Neural crest cell (in vitro differentiated cells): ENCODE measurements around the gene HOXB2. TPM values are rescaled to one million over a fixed set of nuclear protein-coding genes. Genes with fewer than 3 reads are reported as not detected.

Experiments
- DNase-seq: peaks from one replicate; pipeline ENCODE4 v3.0.0; 2021; ENCODE audit warnings: low read depth, mixed read lengths, low spot score
- H3K27ac Mint-ChIP-seq: one replicate; pipeline ENCODE4 v1.8.0; 2021; ENCODE audit warnings: mild to moderate bottlenecking, mixed read lengths; ENCODE audit not compliant: unreplicated experiment
- H3K27me3 Mint-ChIP-seq: 2 replicates; pipeline ENCODE4 v1.8.0; 2021; ENCODE audit warnings: low read depth, mild to moderate bottlenecking, mixed read lengths
- H3K36me3 Mint-ChIP-seq: 2 replicates; pipeline ENCODE4 v1.8.0; 2021; ENCODE audit warnings: low read depth, mild to moderate bottlenecking, mixed read lengths
- H3K4me1 Mint-ChIP-seq: 2 replicates; pipeline ENCODE4 v1.8.0; 2021; ENCODE audit warnings: mixed read lengths
- H3K4me3 Mint-ChIP-seq: one replicate; pipeline ENCODE4 v1.8.0; 2021; ENCODE audit warnings: mild to moderate bottlenecking, mixed read lengths
- H3K9me3 Mint-ChIP-seq: 2 replicates; pipeline ENCODE4 v1.8.0; 2021; ENCODE audit warnings: mixed read lengths
- total RNA-seq: library from RNA; stranded (reverse); gene quantifications from 2 replicates; pipeline ENCODE4 v1.2.1, GENCODE V29; 2021
- TF ChIP-seq, protein P1 (sequence below): fragments of 200-600 bp; sonication (generic); conservative IDR thresholded peaks from 2 replicates; pipeline ENCODE4 v1.5.0; 2021; ENCODE audit warnings: antibody characterized with exemption, mild to moderate bottlenecking

The HOXB2 gene
- total RNA-seq, 1 donor from 2014 or later, result 60.0 TPM

GRCh38 chr17:48500435-48501426 is 44.2 kb downstream of the HOXB2 start:
- H3K4me1 Mint-ChIP-seq, result no peaks in the 10 kb centered on the region
- no peak overlapping the region for H3K4me3 Mint-ChIP-seq
- TF ChIP-seq, protein P1, sequence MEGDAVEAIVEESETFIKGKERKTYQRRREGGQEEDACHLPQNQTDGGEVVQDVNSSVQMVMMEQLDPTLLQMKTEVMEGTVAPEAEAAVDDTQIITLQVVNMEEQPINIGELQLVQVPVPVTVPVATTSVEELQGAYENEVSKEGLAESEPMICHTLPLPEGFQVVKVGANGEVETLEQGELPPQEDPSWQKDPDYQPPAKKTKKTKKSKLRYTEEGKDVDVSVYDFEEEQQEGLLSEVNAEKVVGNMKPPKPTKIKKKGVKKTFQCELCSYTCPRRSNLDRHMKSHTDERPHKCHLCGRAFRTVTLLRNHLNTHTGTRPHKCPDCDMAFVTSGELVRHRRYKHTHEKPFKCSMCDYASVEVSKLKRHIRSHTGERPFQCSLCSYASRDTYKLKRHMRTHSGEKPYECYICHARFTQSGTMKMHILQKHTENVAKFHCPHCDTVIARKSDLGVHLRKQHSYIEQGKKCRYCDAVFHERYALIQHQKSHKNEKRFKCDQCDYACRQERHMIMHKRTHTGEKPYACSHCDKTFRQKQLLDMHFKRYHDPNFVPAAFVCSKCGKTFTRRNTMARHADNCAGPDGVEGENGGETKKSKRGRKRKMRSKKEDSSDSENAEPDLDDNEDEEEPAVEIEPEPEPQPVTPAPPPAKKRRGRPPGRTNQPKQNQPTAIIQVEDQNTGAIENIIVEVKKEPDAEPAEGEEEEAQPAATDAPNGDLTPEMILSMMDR, result no peak
- H3K36me3 Mint-ChIP-seq, result no peaks in the 10 kb centered on the region
- H3K27ac Mint-ChIP-seq, result no peak overlapping the region
- DNase-seq, result no peak
- no peaks in the 10 kb centered on the region for H3K9me3 Mint-ChIP-seq
- peaks cover 94% of the 10 kb centered on the region for H3K27me3 Mint-ChIP-seq

DNA sequence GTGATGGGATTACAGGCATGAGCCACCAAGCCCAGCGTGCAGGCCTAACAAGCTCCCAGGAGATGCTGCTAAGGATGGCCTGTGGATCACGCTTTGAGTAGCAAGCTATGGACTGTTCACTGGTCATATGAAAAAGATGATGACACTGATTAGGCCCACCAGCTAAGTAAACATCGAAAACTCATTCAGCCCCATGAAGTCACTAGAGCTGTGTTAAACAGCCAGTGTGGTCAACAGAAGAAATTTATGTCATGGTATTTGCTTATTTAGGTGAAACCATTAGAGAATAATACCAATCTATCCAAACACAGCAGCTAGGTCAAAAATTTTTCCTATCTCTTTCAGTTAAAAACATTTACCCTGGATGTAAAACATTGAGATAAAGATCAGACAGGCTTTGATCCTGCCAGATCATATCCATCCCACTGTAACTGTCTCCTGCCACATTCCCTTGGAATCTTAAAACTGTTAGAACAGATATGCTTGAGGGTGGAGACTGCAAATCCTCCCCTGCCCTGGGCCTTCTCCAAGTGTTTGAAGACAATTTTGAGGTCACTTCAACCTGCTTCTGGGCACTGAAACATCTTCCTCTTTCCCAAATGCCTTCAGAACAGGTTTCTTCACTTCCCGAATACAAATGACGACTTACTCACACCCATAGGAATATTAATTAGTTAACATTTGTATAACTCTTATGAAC is 45.0 kb downstream of the HOXB2 start:
- Mint-ChIP-seq H3K27ac (no peak overlapping the region), H3K4me3 (no peak overlapping the region), H3K27me3 (peaks cover 95% of the 10 kb centered on the region), H3K9me3 (no peaks in the 10 kb centered on the region), H3K36me3 (no peaks in the 10 kb centered on the region), H3K4me1 (no peaks in the 10 kb centered on the region)
- no peak for DNase-seq
- TF ChIP-seq, protein P1, result no peak

DNA sequence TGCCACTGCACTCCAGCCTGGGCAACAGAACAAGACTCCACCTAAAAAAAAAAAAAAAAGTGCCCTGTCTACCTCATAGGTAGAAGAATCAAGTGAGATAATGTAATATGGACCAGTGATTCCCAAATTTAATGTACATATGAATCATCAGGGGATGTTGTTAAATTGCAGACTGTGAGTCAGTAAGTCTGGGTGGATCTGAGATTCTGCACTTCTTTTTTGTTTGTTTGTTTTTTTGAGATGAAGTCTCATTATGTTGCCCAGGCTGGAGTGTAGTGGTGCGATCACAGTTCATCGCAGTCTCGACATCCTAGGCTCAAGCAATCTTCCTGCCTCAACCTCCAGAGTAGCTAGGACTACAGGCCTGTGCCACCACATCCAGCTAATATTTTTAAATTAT is 45.7 kb downstream of the HOXB2 start:
- Mint-ChIP-seq H3K4me1 (no peaks in the 10 kb centered on the region), H3K27me3 (peaks cover 95% of the 10 kb centered on the region), H3K9me3 (no peaks in the 10 kb centered on the region), H3K27ac (no peak overlapping the region), H3K4me3 (no peak overlapping the region), H3K36me3 (no peaks in the 10 kb centered on the region)
- DNase-seq, result no peak
- TF ChIP-seq, protein P1, result no peak

DNA sequence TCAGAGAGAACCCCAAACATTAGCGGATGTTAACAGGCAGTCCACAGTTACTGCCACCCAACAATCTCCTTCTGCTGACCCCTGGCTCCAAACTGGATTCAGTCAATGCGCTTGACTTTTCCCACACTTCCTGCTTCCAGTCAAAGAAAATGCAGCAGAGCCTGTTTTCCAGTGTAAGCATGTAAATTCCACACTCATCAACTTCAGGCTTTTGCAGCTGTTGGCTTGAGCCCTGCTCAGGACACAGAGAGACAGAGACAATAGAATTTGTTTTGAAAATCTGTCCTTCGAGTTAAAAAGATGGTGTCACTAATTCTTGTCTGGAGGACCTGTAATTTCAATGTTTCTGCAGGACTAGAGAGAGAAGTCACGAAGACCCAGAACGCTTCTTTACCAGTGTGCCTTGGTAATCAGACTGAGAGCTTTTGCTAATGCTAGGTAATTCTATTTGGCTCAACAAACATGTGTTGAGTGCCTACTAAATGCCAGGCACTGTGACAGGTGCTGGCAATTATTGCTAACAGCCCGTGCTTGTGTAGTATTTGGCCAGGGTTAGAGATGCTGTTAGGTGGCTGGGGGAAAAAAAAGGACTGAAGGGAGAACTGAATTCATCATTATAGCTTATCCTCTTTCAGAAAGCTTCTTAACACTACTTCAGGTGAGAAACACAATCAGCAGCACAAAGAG is 46.6 kb downstream of the HOXB2 start:
- TF ChIP-seq, protein P1, result no peak
- H3K36me3 Mint-ChIP-seq, result no peaks in the 10 kb centered on the region
- no peak overlapping the region for H3K4me3 Mint-ChIP-seq
- H3K4me1 Mint-ChIP-seq, result no peaks in the 10 kb centered on the region
- peaks cover 95% of the 10 kb centered on the region for H3K27me3 Mint-ChIP-seq
- no peak for DNase-seq
- H3K27ac Mint-ChIP-seq, result no peak overlapping the region
- no peaks in the 10 kb centered on the region for H3K9me3 Mint-ChIP-seq

DNA sequence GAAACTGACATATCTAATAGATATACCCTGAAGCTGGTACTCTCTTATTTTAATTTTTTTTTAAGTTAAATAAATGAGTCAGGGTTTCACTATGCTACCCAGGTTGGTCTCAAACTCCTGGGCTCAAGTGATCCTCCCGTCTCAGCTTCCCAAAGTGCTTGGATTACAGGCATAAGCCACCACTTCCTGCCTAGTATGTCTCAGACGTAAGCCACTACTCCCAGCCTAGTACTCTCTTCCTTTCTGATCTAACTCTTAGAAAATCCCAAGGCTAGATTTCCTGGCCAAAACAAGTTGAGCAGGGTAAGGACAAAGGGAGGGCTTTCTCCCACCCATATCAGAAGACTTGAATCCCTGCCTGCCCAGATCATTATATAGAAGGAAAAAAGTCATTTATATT is 47.8 kb downstream of the HOXB2 start:
- peaks cover 96% of the 10 kb centered on the region for H3K27me3 Mint-ChIP-seq
- H3K4me3 Mint-ChIP-seq, result no peak overlapping the region
- H3K4me1 Mint-ChIP-seq, result no peaks in the 10 kb centered on the region

More for the DNA sequence above, 47.8 kb downstream of the HOXB2 start:
- Mint-ChIP-seq H3K27ac (no peak overlapping the region), H3K36me3 (no peaks in the 10 kb centered on the region), H3K9me3 (no peaks in the 10 kb centered on the region)
- TF ChIP-seq, protein P1, result no peak
- no peak for DNase-seq
